HG02885 (cell line): ENCODE measurements around the gene SRGAP2B.
"Not testable (repeated sequence)": the region's sequence is repeated elsewhere in the genome, so short reads cannot be mapped to it uniquely, and the experiment has no call there.

ENCODE experiments used
- ATAC-seq: cut with Tn5 transposase; IDR thresholded peaks from one replicate; pipeline ENCODE4 v1.9.1; 2021; ENCODE audit warnings: mild to moderate bottlenecking; ENCODE audit not compliant: unreplicated experiment, poor library complexity

Gene SRGAP2B

GRCh38 chr1:144961604-144962583 lies 133.2 kb downstream of the SRGAP2B start:
- not testable (repeated sequence) for ATAC-seq

- not testable (repeated sequence) for ATAC-seq
These were observed 134.1 kb downstream of the SRGAP2B start for GRCh38 chr1:144960929-144961488.

- not testable (repeated sequence) for ATAC-seq
These were observed 146.7 kb downstream of the SRGAP2B start for GRCh38 chr1:144948390-144948789.

GRCh38 chr1:144947495-144947894 lies 147.6 kb downstream of the SRGAP2B start:
- ATAC-seq, result not testable (repeated sequence)

GRCh38 chr1:144946525-144947480 lies 148.3 kb downstream of the SRGAP2B start:
- not testable (repeated sequence) for ATAC-seq

GRCh38 chr1:144941710-144942109 lies 153.4 kb downstream of the SRGAP2B start:
- peak; percentile 87 for ATAC-seq

- ATAC-seq, result peak; percentile 69
These were observed 155.1 kb downstream of the SRGAP2B start for GRCh38 chr1:144940054-144940453.

- not testable (repeated sequence) for ATAC-seq
These were observed 156.5 kb downstream of the SRGAP2B start for GRCh38 chr1:144938627-144939026.

GRCh38 chr1:144936186-144936732 lies 158.9 kb downstream of the SRGAP2B start:
- ATAC-seq, result not testable (repeated sequence)

GRCh38 chr1:144935310-144935709 lies 159.8 kb downstream of the SRGAP2B start:
- ATAC-seq, result not testable (repeated sequence)

- ATAC-seq, result not testable (repeated sequence)
These were observed 162.1 kb downstream of the SRGAP2B start for GRCh38 chr1:144933014-144933413.

- not testable (repeated sequence) for ATAC-seq
These were observed 163.0 kb downstream of the SRGAP2B start for GRCh38 chr1:144932153-144932552.

GRCh38 chr1:144931553-144931952 lies 163.6 kb downstream of the SRGAP2B start:
- not testable (repeated sequence) for ATAC-seq

- ATAC-seq, result not testable (repeated sequence)
These were observed 164.9 kb downstream of the SRGAP2B start for GRCh38 chr1:144930085-144930777.

GRCh38 chr1:144927292-144927691 lies 167.8 kb downstream of the SRGAP2B start:
- not testable (repeated sequence) for ATAC-seq

GRCh38 chr1:144923640-144924039 lies 171.5 kb downstream of the SRGAP2B start:
- not testable (repeated sequence) for ATAC-seq

GRCh38 chr1:144922785-144923184 lies 172.3 kb downstream of the SRGAP2B start:
- not testable (repeated sequence) for ATAC-seq

- ATAC-seq, result not testable (repeated sequence)
These were observed 176.0 kb downstream of the SRGAP2B start for GRCh38 chr1:144919106-144919505.

- not testable (repeated sequence) for ATAC-seq
These were observed 177.0 kb downstream of the SRGAP2B start for GRCh38 chr1:144918027-144918603.
